PFSK-1 (cell line): Measurements from ENCODE around the gene PDSS1.

Experiments
- FOXP2 ChIP-seq: optimal IDR thresholded peaks from 2 replicates; pipeline ENCODE3; 2011; ENCODE audit warnings: borderline replicate concordance, control low read depth, inconsistent platforms; ENCODE audit not compliant: insufficient read depth; ENCODE audit errors: extremely low read length, extremely low read depth
- POLR2AphosphoS5 ChIP-seq: IDR thresholded peaks from 2 replicates; pipeline ENCODE4 v1.6.1; 2012; ENCODE audit warnings: low read depth, mild to moderate bottlenecking, control low read depth, low read length, moderate library complexity
- REST ChIP-seq, 2 experiments: IDR thresholded peaks; 2 replicates each; pipeline versions ENCODE4 v1.6.1 to v1.8.0; 2011 to 2012; ENCODE audit warnings: low read depth in 2 of 2, low read length in 2 of 2, control low read depth in 1 of 2, inconsistent platforms in 1 of 2, mild to moderate bottlenecking in 1 of 2, moderate library complexity in 1 of 2; ENCODE audit not compliant: insufficient read depth in 1 of 2
- SIN3A ChIP-seq: IDR thresholded peaks from 2 replicates; pipeline ENCODE4 v1.6.1; 2012; ENCODE audit warnings: mild to moderate bottlenecking, low read length, moderate library complexity, borderline replicate concordance; ENCODE audit not compliant: insufficient read depth
- TAF1 ChIP-seq: IDR thresholded peaks from 2 replicates; pipeline ENCODE4 v1.6.1; 2012; ENCODE audit warnings: low read length, control low read depth, borderline replicate concordance; ENCODE audit not compliant: insufficient read depth

Gene PDSS1

GRCh38 chr10:26765549-26765948 lies 68.0 kb downstream of the PDSS1 start:
- no peak for TF ChIP-seq REST (IDR thresholded peaks at IDR 0.05; ENCODE audit: insufficient read depth in 1 of 2, low read depth in 2 of 2, low read length in 2 of 2)
- TF ChIP-seq TAF1, result no peak
- no peak for TF ChIP-seq POLR2AphosphoS5
- TF ChIP-seq FOXP2, result no peak
- TF ChIP-seq SIN3A, result no peak

DNA sequence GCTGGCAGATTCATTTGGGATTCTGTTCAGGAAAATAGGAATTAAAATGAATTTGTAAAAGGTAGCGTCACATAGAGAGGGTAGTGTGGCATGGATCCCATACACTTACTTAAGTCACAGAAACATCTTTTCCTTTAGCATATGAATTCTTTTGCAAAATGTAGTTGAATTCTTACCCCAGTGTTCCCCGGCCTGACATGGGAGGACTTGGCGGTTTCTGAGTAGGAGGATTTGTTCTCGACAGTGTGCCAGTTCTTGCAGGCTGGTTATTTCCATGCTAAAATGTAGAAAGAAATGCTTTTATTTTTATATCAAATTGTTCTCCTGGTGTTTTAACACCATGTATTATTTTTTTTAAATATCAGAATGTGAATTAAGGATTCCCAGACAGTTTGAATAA lies 72.6 kb downstream of the PDSS1 start:
- TF ChIP-seq TAF1, result no peak
- no peak for TF ChIP-seq POLR2AphosphoS5
- TF ChIP-seq REST (IDR thresholded peaks at IDR 0.05; ENCODE audit: insufficient read depth in 1 of 2, low read depth in 2 of 2, low read length in 2 of 2), result no peak
- no peak for TF ChIP-seq FOXP2
- no peak for TF ChIP-seq SIN3A

GRCh38 chr10:26773633-26774032 lies 76.1 kb downstream of the PDSS1 start:
- TF ChIP-seq TAF1 (no peak), REST (IDR thresholded peaks at IDR 0.05; ENCODE audit: insufficient read depth in 1 of 2, low read depth in 2 of 2, low read length in 2 of 2) (no peak), FOXP2 (no peak), POLR2AphosphoS5 (no peak), SIN3A (no peak)

- TF ChIP-seq TAF1, result no peak
These were observed 78.8 kb downstream of the PDSS1 start for GRCh38 chr10:26776258-26776657.

DNA sequence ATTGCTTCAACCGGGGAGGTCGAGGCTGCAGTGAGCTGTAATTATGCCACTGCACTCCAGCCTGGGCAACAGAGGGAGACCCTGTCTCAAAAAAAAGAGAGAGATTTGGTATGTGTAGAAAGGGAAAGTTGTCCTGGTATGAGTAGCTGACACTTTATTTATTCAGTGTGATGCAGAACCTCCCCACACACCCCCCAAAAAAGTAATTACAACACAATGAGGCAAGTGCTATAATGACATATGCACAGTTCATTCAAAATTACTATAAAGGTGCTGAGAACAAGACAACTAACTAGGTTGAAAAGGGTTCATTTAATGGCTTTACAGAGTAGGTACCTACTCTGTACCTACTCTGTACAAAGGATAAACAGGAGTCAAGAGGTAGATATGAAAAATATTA lies 80.2 kb downstream of the PDSS1 start:
- TF ChIP-seq POLR2AphosphoS5, result no peak
- no peak for TF ChIP-seq FOXP2
- no peak for TF ChIP-seq REST (IDR thresholded peaks at IDR 0.05; ENCODE audit: insufficient read depth in 1 of 2, low read depth in 2 of 2, low read length in 2 of 2)
- no peak for TF ChIP-seq SIN3A
- no peak for TF ChIP-seq TAF1
